B cell (primary cell): ENCODE measurements around the gene PGS1.

ENCODE experiments used
- EZH2 ChIP-seq: IDR thresholded peaks from 2 replicates; pipeline ENCODE4 v1.6.1; 2012; ENCODE audit warnings: borderline replicate concordance, low read depth, mild to moderate bottlenecking, moderate library complexity, low read length; ENCODE audit not compliant: insufficient read depth, poor library complexity, severe bottlenecking
- TF ChIP-seq, protein P1 (sequence below): fragments of 200-600 bp; IDR thresholded peaks from one replicate; pipeline ENCODE4 v1.8.0; 2022; ENCODE audit warnings: antibody characterized with exemption, mild to moderate bottlenecking

DNA sequence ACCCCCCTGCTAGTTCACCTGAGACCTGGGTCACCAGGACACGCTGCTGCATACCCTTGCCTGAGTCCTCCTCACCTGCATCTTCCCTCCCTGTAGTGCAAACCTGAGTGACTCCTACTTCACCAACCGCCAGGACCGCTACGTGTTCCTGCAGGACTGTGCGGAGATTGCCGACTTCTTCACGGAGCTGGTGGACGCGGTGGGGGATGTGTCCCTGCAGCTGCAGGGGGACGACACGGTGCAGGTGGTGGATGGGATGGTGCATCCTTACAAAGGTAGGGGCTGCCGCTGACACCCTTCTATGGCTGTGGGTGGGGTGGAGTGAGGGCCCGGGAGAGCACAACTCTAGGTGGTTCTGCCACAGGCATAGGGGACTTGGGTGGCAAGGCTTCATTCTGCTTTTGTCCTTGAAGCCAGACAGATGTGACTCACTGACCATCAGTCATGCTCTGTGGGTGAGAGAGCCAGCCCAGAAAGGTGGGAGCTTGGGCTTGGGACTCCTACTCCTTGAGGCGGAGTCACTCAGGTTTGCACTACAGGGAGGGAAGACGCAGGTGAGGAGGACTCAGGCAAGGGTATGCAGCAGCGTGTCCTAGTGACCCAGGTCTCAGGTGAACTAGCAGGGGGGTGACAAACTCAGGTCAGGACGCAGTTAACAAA is 22.3 kb downstream of the PGS1 start:
- TF ChIP-seq, protein P1, sequence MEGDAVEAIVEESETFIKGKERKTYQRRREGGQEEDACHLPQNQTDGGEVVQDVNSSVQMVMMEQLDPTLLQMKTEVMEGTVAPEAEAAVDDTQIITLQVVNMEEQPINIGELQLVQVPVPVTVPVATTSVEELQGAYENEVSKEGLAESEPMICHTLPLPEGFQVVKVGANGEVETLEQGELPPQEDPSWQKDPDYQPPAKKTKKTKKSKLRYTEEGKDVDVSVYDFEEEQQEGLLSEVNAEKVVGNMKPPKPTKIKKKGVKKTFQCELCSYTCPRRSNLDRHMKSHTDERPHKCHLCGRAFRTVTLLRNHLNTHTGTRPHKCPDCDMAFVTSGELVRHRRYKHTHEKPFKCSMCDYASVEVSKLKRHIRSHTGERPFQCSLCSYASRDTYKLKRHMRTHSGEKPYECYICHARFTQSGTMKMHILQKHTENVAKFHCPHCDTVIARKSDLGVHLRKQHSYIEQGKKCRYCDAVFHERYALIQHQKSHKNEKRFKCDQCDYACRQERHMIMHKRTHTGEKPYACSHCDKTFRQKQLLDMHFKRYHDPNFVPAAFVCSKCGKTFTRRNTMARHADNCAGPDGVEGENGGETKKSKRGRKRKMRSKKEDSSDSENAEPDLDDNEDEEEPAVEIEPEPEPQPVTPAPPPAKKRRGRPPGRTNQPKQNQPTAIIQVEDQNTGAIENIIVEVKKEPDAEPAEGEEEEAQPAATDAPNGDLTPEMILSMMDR = no peak
- no peak for TF ChIP-seq EZH2
